ENCODE data around the gene PRSS36. TPM values are rescaled to one million over a fixed set of nuclear protein-coding genes. Genes with fewer than 3 reads are reported as not detected.
A peak's percentile ranks its signal among the peaks of the same experiment; 100 is the strongest.

Gene PRSS36
- total and polyA plus RNA-seq, 9 of the 15 experiments (the other 6 are each of a cell fraction or from before 2014, with no cell fraction given): 0.09 to 1.2 (median 0.54) TPM; not detected in 2

DNA sequence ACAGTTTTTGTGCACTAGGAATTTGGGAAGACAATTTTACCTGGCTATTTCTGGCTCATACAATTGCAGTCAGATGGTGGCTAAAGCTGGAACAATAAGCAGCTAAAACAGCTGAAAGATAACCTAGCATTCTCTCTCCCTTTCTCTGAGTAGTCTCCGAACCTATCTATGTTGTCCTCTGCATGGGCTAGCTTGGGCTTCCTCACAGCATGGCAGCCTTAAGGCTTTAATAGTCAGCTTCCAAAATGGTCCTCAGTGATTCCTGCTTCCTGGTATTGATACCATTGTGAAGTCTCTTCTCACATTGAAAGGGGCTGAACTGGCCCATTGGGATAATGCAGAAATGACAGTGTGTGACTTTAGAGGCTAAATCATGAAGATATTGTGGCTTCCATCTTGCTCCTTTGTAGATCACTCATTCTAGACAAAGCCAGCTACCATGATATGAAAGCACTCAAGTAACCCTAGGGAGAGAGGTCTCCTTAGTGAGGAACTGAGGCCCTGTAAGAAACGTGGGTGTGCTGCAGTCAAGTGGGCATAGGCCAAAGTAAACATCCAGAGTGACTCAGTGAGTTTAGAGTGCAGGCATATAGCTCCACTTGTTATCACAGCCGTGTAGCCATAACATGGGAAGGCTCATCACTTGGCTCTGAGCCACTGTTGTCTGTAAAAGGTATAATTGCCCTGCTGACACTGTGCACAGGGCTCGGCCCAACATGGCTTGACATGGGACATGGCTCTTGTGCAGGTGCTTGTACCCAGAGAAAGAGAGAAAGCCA lies 49.8 kb downstream of the PRSS36 start (continued):
- TF ChIP-seq GABPB2 (CRISPR knock-in tag; conservative IDR thresholded peaks at IDR 0.05) (no peak), SMARCA4 (IDR thresholded peaks at IDR 0.05) (0 out of 2 replicates have a peak, but pooled peaks have one; percentile 36), ZBED1 (IDR thresholded peaks at IDR 0.05) (no peak), JUND (IDR thresholded peaks at IDR 0.05; ENCODE audit: borderline replicate concordance, low read depth, low read length) (peak; percentile 53; the same call in 1 of the 2 replicates), JUND (tag; IDR thresholded peaks at IDR 0.05; ENCODE audit: borderline replicate concordance, low read depth, low read length) (no peak), TBP (optimal IDR thresholded peaks at IDR 0.05; ENCODE audit: low read depth, low read length) (no peak), ID3 (CRISPR knock-in tag; IDR thresholded peaks at IDR 0.05) (no peak), ID3 (tag; IDR thresholded peaks at IDR 0.05) (no peak), FOXK2 (conservative IDR thresholded peaks at IDR 0.05 in 1 of 2, IDR thresholded peaks at IDR 0.05 in 1 of 2; ENCODE audit: low read depth in 2 of 2) (peak; percentile 21 to 55; a peak in 2 of 4 replicates), ELF1 (tag; IDR thresholded peaks at IDR 0.05) (no peak), ZNF766 (CRISPR knock-in tag; conservative IDR thresholded peaks at IDR 0.05) (no peak), ZNF589 (CRISPR knock-in tag; IDR thresholded peaks at IDR 0.05; ENCODE audit: low read depth) (no peak), ZNF347 (CRISPR knock-in tag; IDR thresholded peaks at IDR 0.05; ENCODE audit: low read depth) (no peak), ZNF785 (CRISPR knock-in tag; IDR thresholded peaks at IDR 0.05) (no peak), E2F4 (CRISPR knock-in tag; IDR thresholded peaks at IDR 0.05; ENCODE audit: low read depth) (no peak), NCOR1 (IDR thresholded peaks at IDR 0.05) (peak; percentile 73), SMAD3 (CRISPR knock-in tag; conservative IDR thresholded peaks at IDR 0.05) (no peak), ZFP36 (IDR thresholded peaks at IDR 0.05; ENCODE audit: low read depth, low read length, partially characterized antibody) (no peak), ZC3H11A (IDR thresholded peaks at IDR 0.05; ENCODE audit: low read depth, low read length) (no peak), C11orf30 (IDR thresholded peaks at IDR 0.05; ENCODE audit: low read depth) (peak; percentile 42; the same call in 1 of the 2 replicates), KAT7 (CRISPR knock-in tag; IDR thresholded peaks at IDR 0.05; ENCODE audit: borderline replicate concordance) (no peak), YY1 (IDR thresholded peaks at IDR 0.05; ENCODE audit: borderline replicate concordance in 1 of 3, control insufficient read depth in 1 of 3, extremely low read depth in 1 of 3, insufficient read depth in 3 of 3, insufficient read length in 1 of 3, insufficient replicate concordance in 2 of 3, low read depth in 1 of 3, low read length in 2 of 3) (peak in 1 of 3 experiments; percentile 78), ZNF274 (IDR thresholded peaks at IDR 0.05; ENCODE audit: borderline replicate concordance, low read depth, low read length) (no peak), SIN3B (IDR thresholded peaks at IDR 0.05; ENCODE audit: low read depth) (no peak)

Data from K562 (cell line).